GM23338 (cell line): ENCODE results near the gene MPRIP.

Experiments
- CREB1 ChIP-seq: fragments of 250-450 bp; sonication (Bioruptor Pico); IDR thresholded peaks from 2 replicates; pipeline ENCODE4 v1.5.0; 2020; ENCODE audit warnings: low read depth, mild to moderate bottlenecking, moderate library complexity
- CTCF ChIP-seq, 2 experiments: fragments of 200-600 bp in 1 of 2; sonication (generic) in 1 of 2; conservative IDR thresholded peaks; 2 replicates each; pipeline versions ENCODE4 v1.5.1 to v1.6.1; 2016 to 2017; ENCODE audit warnings: antibody characterized with exemption in 2 of 2, low read depth in 2 of 2, mild to moderate bottlenecking in 2 of 2, moderate library complexity in 1 of 2
- EZH2 ChIP-seq: fragments of 200-600 bp; sonication (generic); IDR thresholded peaks from one replicate; pipeline ENCODE4 v1.8.0; 2017; ENCODE audit warnings: antibody characterized with exemption, mild to moderate bottlenecking, low read depth; ENCODE audit not compliant: unreplicated experiment
- EZH2phosphoT487 ChIP-seq: fragments of 200-600 bp; sonication (generic); IDR thresholded peaks from one replicate; pipeline ENCODE4 v1.8.1; 2018; ENCODE audit warnings: antibody characterized with exemption; ENCODE audit not compliant: unreplicated experiment
- JUNB ChIP-seq: IDR thresholded peaks from one replicate; pipeline ENCODE4 v1.6.1; 2016; ENCODE audit warnings: antibody characterized with exemption; ENCODE audit not compliant: unreplicated experiment
- POLR2AphosphoS5 ChIP-seq: IDR thresholded peaks from 2 replicates; pipeline ENCODE4 v1.6.1; 2016; ENCODE audit warnings: antibody characterized with exemption, low read depth
- TF ChIP-seq, protein P1 (sequence below): IDR thresholded peaks from 2 replicates; pipeline ENCODE4 v1.6.1; 2016; ENCODE audit warnings: antibody characterized with exemption

DNA sequence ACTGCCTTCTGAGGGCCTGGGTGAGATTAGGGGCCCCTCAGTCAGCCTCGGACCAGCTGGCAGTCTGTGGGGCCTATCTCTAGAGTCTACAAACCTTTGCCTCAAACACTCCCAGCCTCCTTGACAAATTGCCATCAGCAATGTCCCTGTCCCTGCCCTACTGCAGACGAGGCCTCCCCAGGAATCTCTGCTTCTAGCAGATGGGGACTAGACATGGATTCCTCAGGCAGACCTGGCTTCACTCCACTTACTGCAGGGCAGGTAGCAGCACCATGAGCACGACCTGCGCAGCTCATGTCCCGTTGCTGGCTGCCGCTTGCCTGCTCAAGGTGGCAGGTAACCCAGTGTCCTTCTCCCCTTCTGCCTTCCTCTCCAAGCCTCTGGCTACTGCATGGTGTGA, 114.8 kb downstream of the MPRIP start:
- no peak for TF ChIP-seq CTCF (conservative IDR thresholded peaks at IDR 0.05; ENCODE audit: low read depth in 2 of 2)
- no peak for TF ChIP-seq EZH2phosphoT487
- TF ChIP-seq EZH2, result no peak
- TF ChIP-seq, protein P1, sequence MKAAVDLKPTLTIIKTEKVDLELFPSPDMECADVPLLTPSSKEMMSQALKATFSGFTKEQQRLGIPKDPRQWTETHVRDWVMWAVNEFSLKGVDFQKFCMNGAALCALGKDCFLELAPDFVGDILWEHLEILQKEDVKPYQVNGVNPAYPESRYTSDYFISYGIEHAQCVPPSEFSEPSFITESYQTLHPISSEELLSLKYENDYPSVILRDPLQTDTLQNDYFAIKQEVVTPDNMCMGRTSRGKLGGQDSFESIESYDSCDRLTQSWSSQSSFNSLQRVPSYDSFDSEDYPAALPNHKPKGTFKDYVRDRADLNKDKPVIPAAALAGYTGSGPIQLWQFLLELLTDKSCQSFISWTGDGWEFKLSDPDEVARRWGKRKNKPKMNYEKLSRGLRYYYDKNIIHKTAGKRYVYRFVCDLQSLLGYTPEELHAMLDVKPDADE, result no peak
- no peak for TF ChIP-seq CREB1 (CRISPR knock-in tag)
- TF ChIP-seq POLR2AphosphoS5, result no peak
- no peak for TF ChIP-seq JUNB
